ENCODE measurements around the gene PRKCH.

- TF ChIP-seq CTCF (conservative IDR thresholded peaks at IDR 0.05; ENCODE audit: low read length) (no peak), EZH2phosphoT487 (IDR thresholded peaks at IDR 0.05; ENCODE audit: borderline replicate concordance, low read depth, low read length) (no peak)
Observed at GRCh38 chr14:61281186-61281947, 40.0 kb upstream of the PRKCH start, which contains the start of gene TMEM30B.
